Measurements from ENCODE around the gene ELMO2. TPM values are rescaled to one million over a fixed set of nuclear protein-coding genes. Genes with fewer than 3 reads are reported as not detected.

ELMO2 gene
- total RNA-seq, 1 experiment from 2014 or later, result 28.4 TPM

DNA sequence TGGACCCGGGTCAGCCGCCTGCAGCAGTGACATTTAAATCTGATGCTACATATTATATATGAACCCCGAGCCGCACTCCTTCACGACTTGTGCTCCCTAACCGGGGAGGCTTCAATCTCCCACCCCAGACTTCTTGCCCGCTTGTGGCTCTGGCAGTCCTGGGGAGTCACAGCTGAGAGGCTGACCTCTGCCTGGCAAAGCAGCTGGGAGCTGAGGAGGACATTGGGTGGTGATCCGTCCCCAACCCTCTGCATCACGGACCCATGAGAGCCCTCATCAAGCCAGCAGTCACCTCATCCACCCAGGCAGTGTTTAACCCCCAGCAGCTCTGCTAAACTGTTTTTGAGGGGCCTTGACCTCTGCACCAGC is 64.4 kb downstream of the ELMO2 start:
- ChIA-PET CTCF (interaction anchor here (1.1 to 1.6 kb wide), 3 partner anchors 30 to 214 kb away, joined by 3 to 7 read pairs (median 3); no protein-coding TSS in a partner anchor), POLR2A (no interaction called here)
- H3K36me3 Mint-ChIP-seq, result no peaks in the 10 kb centered on the region
- no peak for ATAC-seq
- DNase-seq (ENCODE audit: low spot score), result no peak
- H3K4me3 Mint-ChIP-seq, result no peak overlapping the region
- H3K9me3 Mint-ChIP-seq, result no peaks in the 10 kb centered on the region
- peaks cover 18% of the 10 kb centered on the region for H3K27me3 Mint-ChIP-seq (ENCODE audit: low read depth)
- TF ChIP-seq E2F1 (CRISPR knock-in tag; IDR thresholded peaks at IDR 0.05), result no peak
- TF ChIP-seq ATF1 (CRISPR knock-in tag; IDR thresholded peaks at IDR 0.05), result no peak
- TF ChIP-seq ATF2 (CRISPR knock-in tag; IDR thresholded peaks at IDR 0.05; ENCODE audit: borderline replicate concordance, low read depth), result no peak
- no peak for TF ChIP-seq NR1H2 (CRISPR knock-in tag; IDR thresholded peaks at IDR 0.05)
- no peak for TF ChIP-seq PREB (CRISPR knock-in tag; IDR thresholded peaks at IDR 0.05; ENCODE audit: borderline replicate concordance)
- no peak for TF ChIP-seq FOXP1 (CRISPR knock-in tag; IDR thresholded peaks at IDR 0.05; ENCODE audit: borderline replicate concordance)
- no peak for TF ChIP-seq ZNF512 (CRISPR knock-in tag; IDR thresholded peaks at IDR 0.05; ENCODE audit: borderline replicate concordance)
- peaks cover 7% of the 10 kb centered on the region for H3K4me1 Mint-ChIP-seq
- no peak overlapping the region for H3K27ac Mint-ChIP-seq

GRCh38 chr20:46341074-46342009 is 65.1 kb downstream of the ELMO2 start:
- Mint-ChIP-seq H3K4me3 (no peak overlapping the region), H3K27ac (no peak overlapping the region), H3K27me3 (ENCODE audit: low read depth) (peaks cover 18% of the 10 kb centered on the region), H3K9me3 (no peaks in the 10 kb centered on the region), H3K4me1 (peaks cover 7% of the 10 kb centered on the region), H3K36me3 (no peaks in the 10 kb centered on the region)
- TF ChIP-seq ZNF425 (CRISPR knock-in tag; conservative IDR thresholded peaks at IDR 0.05) (no peak), ZNF416 (CRISPR knock-in tag; IDR thresholded peaks at IDR 0.05) (no peak), HMGA2 (CRISPR knock-in tag; IDR thresholded peaks at IDR 0.05) (peak; percentile 4; the same call in 1 of the 2 replicates)
- TF ChIP-seq, protein P1, sequence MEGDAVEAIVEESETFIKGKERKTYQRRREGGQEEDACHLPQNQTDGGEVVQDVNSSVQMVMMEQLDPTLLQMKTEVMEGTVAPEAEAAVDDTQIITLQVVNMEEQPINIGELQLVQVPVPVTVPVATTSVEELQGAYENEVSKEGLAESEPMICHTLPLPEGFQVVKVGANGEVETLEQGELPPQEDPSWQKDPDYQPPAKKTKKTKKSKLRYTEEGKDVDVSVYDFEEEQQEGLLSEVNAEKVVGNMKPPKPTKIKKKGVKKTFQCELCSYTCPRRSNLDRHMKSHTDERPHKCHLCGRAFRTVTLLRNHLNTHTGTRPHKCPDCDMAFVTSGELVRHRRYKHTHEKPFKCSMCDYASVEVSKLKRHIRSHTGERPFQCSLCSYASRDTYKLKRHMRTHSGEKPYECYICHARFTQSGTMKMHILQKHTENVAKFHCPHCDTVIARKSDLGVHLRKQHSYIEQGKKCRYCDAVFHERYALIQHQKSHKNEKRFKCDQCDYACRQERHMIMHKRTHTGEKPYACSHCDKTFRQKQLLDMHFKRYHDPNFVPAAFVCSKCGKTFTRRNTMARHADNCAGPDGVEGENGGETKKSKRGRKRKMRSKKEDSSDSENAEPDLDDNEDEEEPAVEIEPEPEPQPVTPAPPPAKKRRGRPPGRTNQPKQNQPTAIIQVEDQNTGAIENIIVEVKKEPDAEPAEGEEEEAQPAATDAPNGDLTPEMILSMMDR (IDR thresholded peaks at IDR 0.05), result no peak
- ChIA-PET POLR2A (no interaction called here), CTCF (interaction anchor here (1.1 to 1.6 kb wide), 3 partner anchors 29 to 213 kb away, joined by 3 to 7 read pairs (median 3); no protein-coding TSS in a partner anchor)
- DNase-seq (ENCODE audit: low spot score) (no peak), ATAC-seq (no peak)
